K562 (cell line): ENCODE results near the gene COPS6. TPM values are rescaled to one million over a fixed set of nuclear protein-coding genes. Genes with fewer than 3 reads are reported as not detected.

Source experiments
- CCNT2 ChIP-seq: IDR thresholded peaks from 2 replicates; pipeline ENCODE4 v1.6.1; 2011; ENCODE audit warnings: borderline replicate concordance, low read depth, mild to moderate bottlenecking, moderate library complexity, mixed read lengths, low read length; ENCODE audit not compliant: insufficient read length; ENCODE audit errors: extremely low read depth
- CREB1 ChIP-seq, 2 experiments: sonication (generic) in 1 of 2; formaldehyde crosslinking in 1 of 2; IDR thresholded peaks; 2 replicates each; pipeline versions ENCODE4 v1.6.1 to v1.8.0; 2012 to 2022; ENCODE audit warnings: inconsistent platforms in 1 of 2, mild to moderate bottlenecking in 1 of 2, missing genetic modification reagents in 1 of 2, moderate library complexity in 1 of 2
- ETS2 ChIP-seq: IDR thresholded peaks from 2 replicates; pipeline ENCODE4 v1.6.1; 2016; ENCODE audit warnings: borderline replicate concordance, missing genetic modification characterization, mild to moderate bottlenecking, moderate library complexity, missing compliant biosample characterization; ENCODE audit not compliant: poor library complexity, severe bottlenecking
- FIP1L1 ChIP-seq: fragments of 200-400 bp; formaldehyde crosslinking; IDR thresholded peaks from 2 replicates; pipeline ENCODE4 v1.6.1; 2018; ENCODE audit warnings: mild to moderate bottlenecking, low read depth, low read length; ENCODE audit not compliant: poor library complexity, severe bottlenecking
- FUS ChIP-seq: fragments of 200-400 bp; formaldehyde crosslinking; optimal IDR thresholded peaks from 2 replicates; pipeline ENCODE3; 2017; ENCODE audit warnings: low read depth, low read length
- HDAC8 ChIP-seq: fragments of 450-650 bp; IDR thresholded peaks from 2 replicates; pipeline ENCODE4 v1.6.1; 2016; ENCODE audit warnings: mild to moderate bottlenecking, missing genetic modification characterization, moderate library complexity, missing compliant biosample characterization
- LCOR ChIP-seq: sonication (generic); formaldehyde crosslinking; IDR thresholded peaks from 2 replicates; pipeline ENCODE4 v1.8.0; 2022; ENCODE audit warnings: mild to moderate bottlenecking, missing genetic modification reagents
- NCOA2 ChIP-seq, 2 experiments: fragments of 450-650 bp; IDR thresholded peaks; 2 replicates each; pipeline ENCODE4 v1.6.1; 2018; ENCODE audit warnings: mild to moderate bottlenecking in 2 of 2, moderate library complexity in 1 of 2; ENCODE audit not compliant: partially characterized antibody in 2 of 2
- NFATC3 ChIP-seq: fragments of 450-650 bp; IDR thresholded peaks from 2 replicates; pipeline ENCODE4 v1.6.1; 2017; ENCODE audit warnings: mild to moderate bottlenecking
- NFIX ChIP-seq: fragments of 250-450 bp; sonication (Bioruptor Pico); IDR thresholded peaks from 2 replicates; pipeline ENCODE4 v1.4.0; 2020; ENCODE audit warnings: low read depth, mild to moderate bottlenecking, moderate library complexity
- NFRKB ChIP-seq: fragments of 450-650 bp; IDR thresholded peaks from 2 replicates; pipeline ENCODE4 v1.6.1; 2016; ENCODE audit warnings: low read depth
- PHF21A ChIP-seq: fragments of 450-650 bp; IDR thresholded peaks from 2 replicates; pipeline ENCODE4 v1.6.1; 2017; ENCODE audit warnings: low read depth, borderline replicate concordance
- POLR2A ChIP-seq: fragments of 450-650 bp; conservative IDR thresholded peaks from 2 replicates; pipeline ENCODE4 v1.6.1; 2016
- PTTG1 ChIP-seq: fragments of 450-650 bp; IDR thresholded peaks from 2 replicates; pipeline ENCODE4 v1.6.1; 2016; ENCODE audit warnings: low read depth, mild to moderate bottlenecking, missing genetic modification characterization, missing compliant biosample characterization
- SOX6 ChIP-seq: fragments of 450-650 bp; IDR thresholded peaks from 2 replicates; pipeline ENCODE4 v1.6.1; 2014; ENCODE audit warnings: mild to moderate bottlenecking
- ZNF75A ChIP-seq: fragments of 450-650 bp; formaldehyde crosslinking; IDR thresholded peaks from 2 replicates; pipeline ENCODE4 v1.4.0; 2020; ENCODE audit warnings: mild to moderate bottlenecking
- polyA plus RNA-seq, 8 experiments: library from polyadenylated mRNA; depleted of rRNA in 4 of 8; stranded (reverse) in 5 of 8; unstranded in 3 of 8; fragments of >200 nt; fragmentation: Nextera tagmentation in 2 of 8; fragmentation: Illumina TruSeq in 1 of 8; extraction: Ambion mirVana in 2 of 8; extraction: Trizol in 1 of 8; gene quantifications; 2 replicates each; pipeline versions ENCODE4 v1.2.1 to v1.2.3, GENCODE V29; 2011 to 2014; ENCODE audit warnings: inconsistent platforms in 1 of 8, missing spikeins in 1 of 8
- total RNA-seq, 7 experiments: library from RNA; depleted of rRNA in 6 of 7; stranded (reverse); fragments of >200 nt in 6 of 7; fragmentation: Illumina TruSeq in 2 of 7; extraction: Trizol in 2 of 7; gene quantifications; 2 replicates each; pipeline versions ENCODE4 v1.2.1 to v1.2.3, GENCODE V29; 2011 to 2021; ENCODE audit warnings: low replicate concordance in 1 of 7
- TF ChIP-seq, protein P1 (sequence below): sonication (generic); formaldehyde crosslinking; IDR thresholded peaks from 2 replicates; pipeline ENCODE4 v1.8.0; 2023; ENCODE audit warnings: mild to moderate bottlenecking, missing genetic modification reagents
- TF ChIP-seq, protein P2 (sequence below): fragments of 450-650 bp; IDR thresholded peaks from 2 replicates; pipeline ENCODE4 v1.6.1; 2016; ENCODE audit warnings: low read depth, mild to moderate bottlenecking, moderate library complexity
- TF ChIP-seq, protein P3 (sequence below): sonication (generic); formaldehyde crosslinking; IDR thresholded peaks from 2 replicates; pipeline ENCODE4 v1.8.1; 2023; ENCODE audit warnings: mild to moderate bottlenecking, missing genetic modification reagents
- TF ChIP-seq, protein P4 (sequence below): IDR thresholded peaks from 3 replicates; pipeline ENCODE4 v1.6.1; 2011; ENCODE audit warnings: borderline replicate concordance, mild to moderate bottlenecking; ENCODE audit not compliant: insufficient read length, insufficient read depth

COPS6 gene
- total and polyA plus RNA-seq, 9 of the 15 experiments (the other 6 are each of a cell fraction or from before 2014, with no cell fraction given) = 63.0 to 331 (median 168) TPM

DNA sequence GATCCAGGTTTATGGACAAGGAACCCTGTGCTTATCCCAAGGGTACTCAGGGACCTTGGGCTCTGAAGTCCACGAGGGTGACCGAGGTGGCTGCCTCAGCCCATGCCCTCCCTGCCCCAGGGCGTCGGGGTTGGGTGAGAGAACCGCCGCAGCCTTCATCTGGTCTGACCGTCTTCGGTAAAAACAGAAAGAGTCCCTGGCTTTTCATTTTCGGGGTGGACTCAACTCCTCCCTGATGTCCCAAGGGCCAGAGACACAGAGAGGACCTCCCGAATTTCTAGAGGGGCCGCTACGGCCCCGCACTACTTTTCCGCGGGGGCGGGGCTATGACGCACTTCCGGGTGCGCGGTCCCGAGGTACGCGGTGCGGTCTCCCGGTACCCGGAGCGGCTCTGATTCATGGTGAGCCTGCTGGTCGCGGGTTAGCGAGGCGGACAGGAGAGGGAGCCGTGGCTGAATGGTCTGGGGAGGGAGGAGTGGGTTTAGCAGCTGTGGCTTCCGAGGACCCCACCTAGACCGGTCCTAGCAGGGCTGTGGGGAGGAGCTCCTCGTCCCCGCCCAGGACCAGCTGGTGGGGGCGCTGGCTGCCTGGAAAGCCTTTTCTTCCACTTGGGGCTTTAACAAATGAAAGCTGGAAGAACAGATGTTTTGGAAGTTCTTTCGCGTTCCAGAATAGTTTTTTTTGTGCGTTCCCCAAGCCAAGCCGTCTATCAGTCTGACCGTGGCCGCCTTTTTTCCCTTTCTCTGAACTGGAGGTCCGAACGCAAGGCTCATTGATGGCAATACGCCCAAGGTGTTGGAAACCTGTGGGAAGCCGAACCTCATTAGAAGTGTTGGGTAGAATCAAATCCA is 39.1 kb upstream of the COPS6 start, which contains the start of gene ZSCAN21 (continued):
- TF ChIP-seq, protein P1, sequence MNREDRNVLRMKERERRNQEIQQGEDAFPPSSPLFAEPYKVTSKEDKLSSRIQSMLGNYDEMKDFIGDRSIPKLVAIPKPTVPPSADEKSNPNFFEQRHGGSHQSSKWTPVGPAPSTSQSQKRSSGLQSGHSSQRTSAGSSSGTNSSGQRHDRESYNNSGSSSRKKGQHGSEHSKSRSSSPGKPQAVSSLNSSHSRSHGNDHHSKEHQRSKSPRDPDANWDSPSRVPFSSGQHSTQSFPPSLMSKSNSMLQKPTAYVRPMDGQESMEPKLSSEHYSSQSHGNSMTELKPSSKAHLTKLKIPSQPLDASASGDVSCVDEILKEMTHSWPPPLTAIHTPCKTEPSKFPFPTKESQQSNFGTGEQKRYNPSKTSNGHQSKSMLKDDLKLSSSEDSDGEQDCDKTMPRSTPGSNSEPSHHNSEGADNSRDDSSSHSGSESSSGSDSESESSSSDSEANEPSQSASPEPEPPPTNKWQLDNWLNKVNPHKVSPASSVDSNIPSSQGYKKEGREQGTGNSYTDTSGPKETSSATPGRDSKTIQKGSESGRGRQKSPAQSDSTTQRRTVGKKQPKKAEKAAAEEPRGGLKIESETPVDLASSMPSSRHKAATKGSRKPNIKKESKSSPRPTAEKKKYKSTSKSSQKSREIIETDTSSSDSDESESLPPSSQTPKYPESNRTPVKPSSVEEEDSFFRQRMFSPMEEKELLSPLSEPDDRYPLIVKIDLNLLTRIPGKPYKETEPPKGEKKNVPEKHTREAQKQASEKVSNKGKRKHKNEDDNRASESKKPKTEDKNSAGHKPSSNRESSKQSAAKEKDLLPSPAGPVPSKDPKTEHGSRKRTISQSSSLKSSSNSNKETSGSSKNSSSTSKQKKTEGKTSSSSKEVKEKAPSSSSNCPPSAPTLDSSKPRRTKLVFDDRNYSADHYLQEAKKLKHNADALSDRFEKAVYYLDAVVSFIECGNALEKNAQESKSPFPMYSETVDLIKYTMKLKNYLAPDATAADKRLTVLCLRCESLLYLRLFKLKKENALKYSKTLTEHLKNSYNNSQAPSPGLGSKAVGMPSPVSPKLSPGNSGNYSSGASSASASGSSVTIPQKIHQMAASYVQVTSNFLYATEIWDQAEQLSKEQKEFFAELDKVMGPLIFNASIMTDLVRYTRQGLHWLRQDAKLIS (CRISPR knock-in tag) = peak; percentile 66; the same call in 1 of the 2 replicates
- TF ChIP-seq HDAC8 (no peak), NCOA2 (IDR thresholded peaks at IDR 0.05; ENCODE audit: partially characterized antibody in 2 of 2) (no peak), POLR2A (peak; percentile 95), PHF21A (peak; percentile 50; the same call in 1 of the 2 replicates), FUS (no peak), NFATC3 (no peak), NFRKB (no peak), FIP1L1 (no peak), NFIX (CRISPR knock-in tag) (no peak), ETS2 (no peak), CREB1 (IDR thresholded peaks at IDR 0.05) (peak; percentile 94), CREB1 (CRISPR knock-in tag; IDR thresholded peaks at IDR 0.05) (peak; percentile 94), SOX6 (no peak; the same call in 1 of the 2 replicates), LCOR (CRISPR knock-in tag) (peak; percentile 57; the same call in 1 of the 2 replicates), CCNT2 (peak; percentile 46), ZNF75A (CRISPR knock-in tag) (no peak), PTTG1 (tag) (no peak)
- TF ChIP-seq, protein P2, sequence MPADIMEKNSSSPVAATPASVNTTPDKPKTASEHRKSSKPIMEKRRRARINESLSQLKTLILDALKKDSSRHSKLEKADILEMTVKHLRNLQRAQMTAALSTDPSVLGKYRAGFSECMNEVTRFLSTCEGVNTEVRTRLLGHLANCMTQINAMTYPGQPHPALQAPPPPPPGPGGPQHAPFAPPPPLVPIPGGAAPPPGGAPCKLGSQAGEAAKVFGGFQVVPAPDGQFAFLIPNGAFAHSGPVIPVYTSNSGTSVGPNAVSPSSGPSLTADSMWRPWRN = no peak
- TF ChIP-seq, protein P3, sequence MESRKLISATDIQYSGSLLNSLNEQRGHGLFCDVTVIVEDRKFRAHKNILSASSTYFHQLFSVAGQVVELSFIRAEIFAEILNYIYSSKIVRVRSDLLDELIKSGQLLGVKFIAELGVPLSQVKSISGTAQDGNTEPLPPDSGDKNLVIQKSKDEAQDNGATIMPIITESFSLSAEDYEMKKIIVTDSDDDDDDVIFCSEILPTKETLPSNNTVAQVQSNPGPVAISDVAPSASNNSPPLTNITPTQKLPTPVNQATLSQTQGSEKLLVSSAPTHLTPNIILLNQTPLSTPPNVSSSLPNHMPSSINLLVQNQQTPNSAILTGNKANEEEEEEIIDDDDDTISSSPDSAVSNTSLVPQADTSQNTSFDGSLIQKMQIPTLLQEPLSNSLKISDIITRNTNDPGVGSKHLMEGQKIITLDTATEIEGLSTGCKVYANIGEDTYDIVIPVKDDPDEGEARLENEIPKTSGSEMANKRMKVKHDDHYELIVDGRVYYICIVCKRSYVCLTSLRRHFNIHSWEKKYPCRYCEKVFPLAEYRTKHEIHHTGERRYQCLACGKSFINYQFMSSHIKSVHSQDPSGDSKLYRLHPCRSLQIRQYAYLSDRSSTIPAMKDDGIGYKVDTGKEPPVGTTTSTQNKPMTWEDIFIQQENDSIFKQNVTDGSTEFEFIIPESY (CRISPR knock-in tag) = peak; percentile 83; the same call in 1 of the 2 replicates
- TF ChIP-seq, protein P4, sequence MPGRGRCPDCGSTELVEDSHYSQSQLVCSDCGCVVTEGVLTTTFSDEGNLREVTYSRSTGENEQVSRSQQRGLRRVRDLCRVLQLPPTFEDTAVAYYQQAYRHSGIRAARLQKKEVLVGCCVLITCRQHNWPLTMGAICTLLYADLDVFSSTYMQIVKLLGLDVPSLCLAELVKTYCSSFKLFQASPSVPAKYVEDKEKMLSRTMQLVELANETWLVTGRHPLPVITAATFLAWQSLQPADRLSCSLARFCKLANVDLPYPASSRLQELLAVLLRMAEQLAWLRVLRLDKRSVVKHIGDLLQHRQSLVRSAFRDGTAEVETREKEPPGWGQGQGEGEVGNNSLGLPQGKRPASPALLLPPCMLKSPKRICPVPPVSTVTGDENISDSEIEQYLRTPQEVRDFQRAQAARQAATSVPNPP = no peak
